ENCODE data around the gene CRYGC.

DNA sequence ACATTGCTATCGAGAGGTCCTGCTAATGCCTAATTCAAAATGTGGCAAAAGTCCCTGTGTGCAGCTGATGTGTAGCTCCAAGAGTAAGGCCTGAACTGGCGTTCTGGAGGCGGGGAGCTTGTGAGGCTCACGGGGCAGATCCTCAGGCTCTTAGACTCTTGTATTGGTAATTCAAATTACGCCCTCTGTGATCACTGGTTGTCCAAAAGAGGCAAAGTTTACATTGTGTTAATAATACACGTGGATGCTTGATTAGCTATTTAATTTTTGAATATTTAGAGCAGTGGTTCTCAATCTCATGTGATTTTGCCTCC lies 46.2 kb upstream of the CRYGC start:
- TF ChIP-seq SSRP1 (CRISPR knock-in tag; IDR thresholded peaks at IDR 0.05) = no peak
- no peak for TF ChIP-seq ZNF224 (CRISPR knock-in tag; IDR thresholded peaks at IDR 0.05)

All from HepG2 (cell line).